Uterus (tissue), 2 donors: Measurements from ENCODE around the gene NR3C2.

ENCODE experiments used
- POLR2A ChIP-seq, 2 donors: fragments of 450-650 bp; IDR thresholded peaks; one replicate each; pipeline ENCODE4 v1.6.1; 2016; ENCODE audit warnings: antibody characterized with exemption in 2 of 2, mild to moderate bottlenecking in 1 of 2, moderate library complexity in 1 of 2
- TF ChIP-seq, protein P1 (sequence below), 4 experiments: fragments of 200-600 bp in 2 of 4; fragments of 450-650 bp in 2 of 4; sonication (generic) in 2 of 4; IDR thresholded peaks; one replicate each; pipeline ENCODE4 v1.5.1; 2016 to 2019; ENCODE audit warnings: antibody characterized with exemption in 4 of 4, mild to moderate bottlenecking in 2 of 4, moderate library complexity in 1 of 4

DNA sequence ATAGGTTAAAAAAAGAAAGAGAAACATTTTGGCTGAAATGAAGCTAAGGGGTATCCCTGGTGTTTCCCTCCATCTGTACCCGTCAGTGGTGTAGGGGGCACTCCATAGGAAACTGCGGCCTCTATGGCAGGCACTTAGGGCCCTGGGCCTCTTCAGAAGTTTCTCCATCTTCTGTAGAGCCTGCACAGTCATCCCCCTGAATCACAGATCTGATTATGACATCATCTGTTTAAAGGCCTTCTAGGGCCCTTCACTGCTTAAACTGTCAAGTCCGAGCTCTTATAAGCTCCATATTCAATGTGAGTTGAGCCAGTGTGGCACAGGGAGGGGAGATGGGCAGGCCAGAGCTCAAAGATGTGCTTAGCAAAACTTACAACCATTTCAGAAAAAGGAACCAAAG lies 241.3 kb downstream of the NR3C2 start:
- no peak for TF ChIP-seq POLR2A (IDR thresholded peaks at IDR 0.05)
- TF ChIP-seq, protein P1, sequence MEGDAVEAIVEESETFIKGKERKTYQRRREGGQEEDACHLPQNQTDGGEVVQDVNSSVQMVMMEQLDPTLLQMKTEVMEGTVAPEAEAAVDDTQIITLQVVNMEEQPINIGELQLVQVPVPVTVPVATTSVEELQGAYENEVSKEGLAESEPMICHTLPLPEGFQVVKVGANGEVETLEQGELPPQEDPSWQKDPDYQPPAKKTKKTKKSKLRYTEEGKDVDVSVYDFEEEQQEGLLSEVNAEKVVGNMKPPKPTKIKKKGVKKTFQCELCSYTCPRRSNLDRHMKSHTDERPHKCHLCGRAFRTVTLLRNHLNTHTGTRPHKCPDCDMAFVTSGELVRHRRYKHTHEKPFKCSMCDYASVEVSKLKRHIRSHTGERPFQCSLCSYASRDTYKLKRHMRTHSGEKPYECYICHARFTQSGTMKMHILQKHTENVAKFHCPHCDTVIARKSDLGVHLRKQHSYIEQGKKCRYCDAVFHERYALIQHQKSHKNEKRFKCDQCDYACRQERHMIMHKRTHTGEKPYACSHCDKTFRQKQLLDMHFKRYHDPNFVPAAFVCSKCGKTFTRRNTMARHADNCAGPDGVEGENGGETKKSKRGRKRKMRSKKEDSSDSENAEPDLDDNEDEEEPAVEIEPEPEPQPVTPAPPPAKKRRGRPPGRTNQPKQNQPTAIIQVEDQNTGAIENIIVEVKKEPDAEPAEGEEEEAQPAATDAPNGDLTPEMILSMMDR (IDR thresholded peaks at IDR 0.05), result no peak
